ENCODE results near the gene AMOTL2.

The AMOTL2 gene

GRCh38 chr3:134394380-134394779, 20.1 kb upstream of the AMOTL2 start:
- WGBS, 2 experiments (ENCODE audit: insufficient coverage in 2 of 2): no CpG with 5 or more reads among the region's 4 CpGs
- no peaks in the 10 kb centered on the region for H3K36me3 ChIP-seq (ENCODE audit: control insufficient read depth, insufficient read depth, low read length)
- no peak overlapping the region for H3K4me3 ChIP-seq (ENCODE audit: extremely low read depth, insufficient read depth, low read length, poor library complexity, severe bottlenecking)
- no peak overlapping the region for H3K27ac ChIP-seq (ENCODE audit: low read depth, low read length, severe bottlenecking)
- no peaks in the 10 kb centered on the region for H3K4me1 ChIP-seq (ENCODE audit: control insufficient read depth, insufficient read depth, low read length, poor library complexity, severe bottlenecking)
- peaks cover 5% of the 10 kb centered on the region for H3K9me3 ChIP-seq (ENCODE audit: control insufficient read depth, low read length)

- 91 to 92% methylated on average over 2 of the region's 2 CpGs for WGBS, 2 experiments (ENCODE audit: insufficient coverage in 2 of 2)
Measured at GRCh38 chr3:134393074-134393473, 18.8 kb upstream of the AMOTL2 start.

GRCh38 chr3:134392336-134392983, 18.2 kb upstream of the AMOTL2 start:
- Histone ChIP-seq H3K27ac (ENCODE audit: low read depth, low read length, severe bottlenecking) (no peak overlapping the region), H3K36me3 (ENCODE audit: control insufficient read depth, insufficient read depth, low read length) (no peaks in the 10 kb centered on the region), H3K4me3 (ENCODE audit: extremely low read depth, insufficient read depth, low read length, poor library complexity, severe bottlenecking) (no peak overlapping the region), H3K9me3 (ENCODE audit: control insufficient read depth, low read length) (peaks cover 5% of the 10 kb centered on the region), H3K4me1 (ENCODE audit: control insufficient read depth, insufficient read depth, low read length, poor library complexity, severe bottlenecking) (no peaks in the 10 kb centered on the region)
- no CpG with 5 or more reads among the region's 1 CpG for WGBS, 2 experiments (ENCODE audit: insufficient coverage in 2 of 2)

More at GRCh38 chr3:134393074-134393473, 18.8 kb upstream of the AMOTL2 start:
- peaks cover 5% of the 10 kb centered on the region for H3K9me3 ChIP-seq (ENCODE audit: control insufficient read depth, low read length)
- H3K4me3 ChIP-seq (ENCODE audit: extremely low read depth, insufficient read depth, low read length, poor library complexity, severe bottlenecking): no peak overlapping the region
- H3K4me1 ChIP-seq (ENCODE audit: control insufficient read depth, insufficient read depth, low read length, poor library complexity, severe bottlenecking): no peaks in the 10 kb centered on the region
- no peaks in the 10 kb centered on the region for H3K36me3 ChIP-seq (ENCODE audit: control insufficient read depth, insufficient read depth, low read length)
- no peak overlapping the region for H3K27ac ChIP-seq (ENCODE audit: low read depth, low read length, severe bottlenecking)

- no peak overlapping the region for H3K4me3 ChIP-seq (ENCODE audit: extremely low read depth, insufficient read depth, low read length, poor library complexity, severe bottlenecking)
- WGBS, 2 experiments (ENCODE audit: insufficient coverage in 2 of 2): no CpG with 5 or more reads among the region's 1 CpG
Measured at GRCh38 chr3:134389865-134390264, 15.6 kb upstream of the AMOTL2 start.

DNA sequence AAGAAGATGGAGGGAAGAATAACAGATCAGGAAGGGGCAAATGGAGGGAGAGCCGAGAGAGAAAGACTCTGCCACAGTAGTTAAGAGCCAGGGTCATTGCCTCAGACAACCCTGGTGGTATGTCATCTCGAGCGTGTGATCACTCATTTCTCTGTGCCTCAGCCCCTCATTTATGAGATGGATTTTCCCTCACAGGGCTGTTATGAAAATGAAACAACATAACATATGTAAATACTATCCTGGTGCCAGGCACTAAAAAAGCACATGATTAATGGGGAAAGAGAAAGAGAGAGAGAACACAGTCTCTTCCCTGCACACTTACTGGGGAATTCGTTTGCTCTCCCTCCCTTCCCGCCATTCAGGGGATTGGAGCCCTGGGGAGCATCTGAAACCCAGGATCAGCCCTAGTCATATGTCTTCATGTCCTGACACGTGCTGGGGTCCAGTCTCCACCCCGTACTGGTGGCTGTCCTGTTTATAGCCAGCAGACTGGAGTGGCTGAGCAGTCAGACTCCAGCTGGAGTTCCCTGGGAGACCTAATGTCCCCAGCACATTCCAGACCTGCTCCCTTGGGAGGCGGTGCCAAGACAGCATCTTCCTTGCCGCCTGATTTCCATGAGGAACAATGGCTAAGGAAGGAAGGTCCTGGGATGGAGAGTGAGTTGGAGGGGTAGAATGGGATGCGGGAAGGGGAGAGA, 14.7 kb upstream of the AMOTL2 start:
- Histone ChIP-seq H3K9me3 (ENCODE audit: control insufficient read depth, low read length) (peaks cover 5% of the 10 kb centered on the region), H3K4me1 (ENCODE audit: control insufficient read depth, insufficient read depth, low read length, poor library complexity, severe bottlenecking) (no peaks in the 10 kb centered on the region), H3K4me3 (ENCODE audit: extremely low read depth, insufficient read depth, low read length, poor library complexity, severe bottlenecking) (no peak overlapping the region), H3K36me3 (ENCODE audit: control insufficient read depth, insufficient read depth, low read length) (no peaks in the 10 kb centered on the region), H3K27ac (ENCODE audit: low read depth, low read length, severe bottlenecking) (no peak overlapping the region)
- WGBS, 2 experiments (ENCODE audit: insufficient coverage in 2 of 2): 71 to 83% methylated on average over 7 to 8 of the region's 10 CpGs

More at GRCh38 chr3:134389865-134390264, 15.6 kb upstream of the AMOTL2 start:
- no peak overlapping the region for H3K27ac ChIP-seq (ENCODE audit: low read depth, low read length, severe bottlenecking)
- H3K9me3 ChIP-seq (ENCODE audit: control insufficient read depth, low read length): peaks cover 5% of the 10 kb centered on the region
- no peaks in the 10 kb centered on the region for H3K36me3 ChIP-seq (ENCODE audit: control insufficient read depth, insufficient read depth, low read length)
- H3K4me1 ChIP-seq (ENCODE audit: control insufficient read depth, insufficient read depth, low read length, poor library complexity, severe bottlenecking): no peaks in the 10 kb centered on the region

GRCh38 chr3:134388292-134388691, 14.0 kb upstream of the AMOTL2 start:
- Histone ChIP-seq H3K4me1 (ENCODE audit: control insufficient read depth, insufficient read depth, low read length, poor library complexity, severe bottlenecking) (no peaks in the 10 kb centered on the region), H3K9me3 (ENCODE audit: control insufficient read depth, low read length) (peaks cover 5% of the 10 kb centered on the region), H3K4me3 (ENCODE audit: extremely low read depth, insufficient read depth, low read length, poor library complexity, severe bottlenecking) (no peak overlapping the region), H3K27ac (ENCODE audit: low read depth, low read length, severe bottlenecking) (no peak overlapping the region), H3K36me3 (ENCODE audit: control insufficient read depth, insufficient read depth, low read length) (no peaks in the 10 kb centered on the region)
- WGBS, 2 experiments (ENCODE audit: insufficient coverage in 2 of 2): no CpG with 5 or more reads among the region's 1 CpG

- H3K9me3 ChIP-seq (ENCODE audit: control insufficient read depth, low read length): peaks cover 5% of the 10 kb centered on the region
- H3K4me3 ChIP-seq (ENCODE audit: extremely low read depth, insufficient read depth, low read length, poor library complexity, severe bottlenecking): no peak overlapping the region
- H3K36me3 ChIP-seq (ENCODE audit: control insufficient read depth, insufficient read depth, low read length): no peaks in the 10 kb centered on the region
- no peak overlapping the region for H3K27ac ChIP-seq (ENCODE audit: low read depth, low read length, severe bottlenecking)
- H3K4me1 ChIP-seq (ENCODE audit: control insufficient read depth, insufficient read depth, low read length, poor library complexity, severe bottlenecking): no peaks in the 10 kb centered on the region
- 91 to 93% methylated on average over 3 of the region's 3 CpGs for WGBS, 2 experiments (ENCODE audit: insufficient coverage in 2 of 2)
Measured at GRCh38 chr3:134387293-134387692, 13.0 kb upstream of the AMOTL2 start.

DNA sequence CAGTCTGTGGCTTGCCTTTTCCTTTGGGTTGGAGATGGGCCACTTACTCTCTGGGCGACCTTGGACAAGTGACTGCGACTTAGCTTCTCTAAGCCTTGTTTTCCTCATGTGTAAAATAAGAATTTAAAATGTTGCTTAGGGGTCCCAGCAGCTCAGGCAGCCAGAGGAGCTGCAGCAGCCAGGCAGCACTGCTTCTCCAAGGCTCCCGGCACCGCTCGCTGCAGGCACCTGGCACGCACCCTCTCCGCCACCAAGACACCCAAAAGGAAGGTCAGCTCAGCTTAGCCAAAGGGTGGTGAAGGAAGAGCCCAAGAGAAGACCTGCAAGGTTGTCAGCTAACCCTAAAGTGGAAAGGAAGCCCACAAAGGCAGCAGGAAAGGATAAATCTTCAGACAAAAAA, 10.7 kb upstream of the AMOTL2 start:
- 93% methylated on average over 4 to 5 of the region's 7 CpGs for WGBS, 2 experiments (ENCODE audit: insufficient coverage in 2 of 2)
- H3K4me3 ChIP-seq (ENCODE audit: extremely low read depth, insufficient read depth, low read length, poor library complexity, severe bottlenecking): no peak overlapping the region
- no peaks in the 10 kb centered on the region for H3K4me1 ChIP-seq (ENCODE audit: control insufficient read depth, insufficient read depth, low read length, poor library complexity, severe bottlenecking)
- H3K27ac ChIP-seq (ENCODE audit: low read depth, low read length, severe bottlenecking): no peak overlapping the region
- no peaks in the 10 kb centered on the region for H3K36me3 ChIP-seq (ENCODE audit: control insufficient read depth, insufficient read depth, low read length)
- peaks cover 4% of the 10 kb centered on the region for H3K9me3 ChIP-seq (ENCODE audit: control insufficient read depth, low read length)

DNA sequence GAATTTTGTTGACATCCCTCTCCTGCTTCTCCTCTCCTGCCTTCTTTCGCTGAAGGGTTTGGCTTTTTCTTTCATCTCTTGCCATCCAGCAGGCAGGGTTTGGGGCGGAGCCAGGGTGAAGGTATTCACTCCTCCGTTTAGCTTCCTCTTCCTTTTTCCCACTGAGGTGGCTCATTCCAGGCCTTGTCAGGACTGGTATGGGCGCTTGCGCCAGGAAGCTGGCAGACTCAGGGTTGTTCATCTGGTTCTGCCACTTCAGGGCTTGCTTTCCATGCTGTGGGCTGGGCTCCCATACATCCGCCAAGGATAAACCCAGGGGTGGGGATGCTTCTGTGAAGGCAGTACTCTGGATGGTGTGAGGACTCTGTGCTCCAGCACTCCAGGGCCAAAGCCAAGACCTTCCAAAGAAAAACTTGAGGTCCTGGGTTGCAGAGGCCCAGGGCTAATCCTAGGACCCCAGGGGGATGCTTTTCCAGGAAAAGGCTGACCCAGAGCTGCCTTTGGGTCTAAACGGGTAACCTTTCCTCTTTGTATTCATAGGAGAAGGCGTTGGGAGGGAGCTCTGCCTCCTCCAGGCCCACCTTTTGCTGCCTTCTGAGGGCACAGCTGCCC, 7.7 kb upstream of the AMOTL2 start:
- Histone ChIP-seq H3K36me3 (ENCODE audit: control insufficient read depth, insufficient read depth, low read length) (no peaks in the 10 kb centered on the region), H3K27ac (ENCODE audit: low read depth, low read length, severe bottlenecking) (no peak overlapping the region), H3K9me3 (ENCODE audit: control insufficient read depth, low read length) (no peaks in the 10 kb centered on the region), H3K4me1 (ENCODE audit: control insufficient read depth, insufficient read depth, low read length, poor library complexity, severe bottlenecking) (peaks cover 5% of the 10 kb centered on the region), H3K4me3 (ENCODE audit: extremely low read depth, insufficient read depth, low read length, poor library complexity, severe bottlenecking) (no peak overlapping the region)
- 73 to 84% methylated on average over 5 to 6 of the region's 8 CpGs for WGBS, 2 experiments (ENCODE audit: insufficient coverage in 2 of 2)

DNA sequence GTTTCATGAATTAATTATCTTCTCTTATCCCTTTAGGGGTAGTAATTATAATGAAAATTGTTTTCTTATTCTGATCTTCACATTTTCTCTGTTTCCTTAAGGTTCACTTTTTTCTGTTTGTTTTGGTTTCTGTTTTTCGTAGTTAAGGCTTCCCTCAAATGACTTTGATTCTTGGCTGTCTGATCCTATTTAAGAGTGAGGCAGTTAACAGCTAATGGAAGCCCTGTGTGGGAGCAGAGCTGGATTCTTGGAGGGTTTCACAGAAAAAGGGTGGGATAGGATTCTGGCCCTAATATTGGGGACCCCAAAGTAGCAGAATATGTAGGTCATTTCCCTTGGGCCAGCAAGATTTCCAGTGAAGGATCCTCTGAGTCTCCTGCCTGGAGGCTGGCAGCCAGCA, 6.8 kb upstream of the AMOTL2 start:
- H3K27ac ChIP-seq (ENCODE audit: low read depth, low read length, severe bottlenecking): no peak overlapping the region
- no peaks in the 10 kb centered on the region for H3K9me3 ChIP-seq (ENCODE audit: control insufficient read depth, low read length)
- WGBS, 2 experiments (ENCODE audit: insufficient coverage in 2 of 2): 78 to 86% methylated on average over 1 of the region's 1 CpG
- peaks cover 9% of the 10 kb centered on the region for H3K4me1 ChIP-seq (ENCODE audit: control insufficient read depth, insufficient read depth, low read length, poor library complexity, severe bottlenecking)
- no peaks in the 10 kb centered on the region for H3K36me3 ChIP-seq (ENCODE audit: control insufficient read depth, insufficient read depth, low read length)
- H3K4me3 ChIP-seq (ENCODE audit: extremely low read depth, insufficient read depth, low read length, poor library complexity, severe bottlenecking): no peak overlapping the region

DNA sequence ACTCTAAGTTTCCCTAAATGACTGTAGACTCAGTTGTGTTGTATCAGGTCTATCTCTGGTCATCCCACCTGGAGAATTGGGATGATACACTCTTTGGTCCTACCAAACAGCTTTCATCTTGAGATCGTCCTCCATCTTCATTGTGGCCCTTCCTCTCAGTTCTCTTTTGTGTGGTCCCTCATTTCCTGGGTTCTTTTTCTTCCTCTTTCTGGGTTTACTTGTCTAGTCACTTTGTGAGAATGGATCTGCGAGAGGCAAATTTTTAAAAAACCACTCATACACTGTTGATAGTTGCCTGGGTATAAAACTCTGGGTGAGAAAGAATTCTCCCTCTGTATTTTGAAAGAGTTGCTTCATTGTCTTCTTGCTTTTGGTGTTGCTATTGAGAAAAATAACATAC, 6.0 kb upstream of the AMOTL2 start:
- WGBS, 2 experiments (ENCODE audit: insufficient coverage in 2 of 2): 100% methylated on average over 1 of the region's 2 CpGs
- Histone ChIP-seq H3K4me1 (ENCODE audit: control insufficient read depth, insufficient read depth, low read length, poor library complexity, severe bottlenecking) (peaks cover 17% of the 10 kb centered on the region), H3K27ac (ENCODE audit: low read depth, low read length, severe bottlenecking) (no peak overlapping the region), H3K36me3 (ENCODE audit: control insufficient read depth, insufficient read depth, low read length) (no peaks in the 10 kb centered on the region), H3K9me3 (ENCODE audit: control insufficient read depth, low read length) (no peaks in the 10 kb centered on the region), H3K4me3 (ENCODE audit: extremely low read depth, insufficient read depth, low read length, poor library complexity, severe bottlenecking) (no peak overlapping the region)
